HG03060 (cell line): ENCODE measurements around the gene CCDC69.

Source experiments
- ATAC-seq: cut with Tn5 transposase; IDR thresholded peaks from one replicate; pipeline ENCODE4 v1.9.1; 2021; ENCODE audit warnings: low read depth, moderate number of reproducible peaks; ENCODE audit not compliant: unreplicated experiment

CCDC69 gene

GRCh38 chr5:151173711-151174611 lies 49.9 kb downstream of the CCDC69 start:
- ATAC-seq = no peak

DNA sequence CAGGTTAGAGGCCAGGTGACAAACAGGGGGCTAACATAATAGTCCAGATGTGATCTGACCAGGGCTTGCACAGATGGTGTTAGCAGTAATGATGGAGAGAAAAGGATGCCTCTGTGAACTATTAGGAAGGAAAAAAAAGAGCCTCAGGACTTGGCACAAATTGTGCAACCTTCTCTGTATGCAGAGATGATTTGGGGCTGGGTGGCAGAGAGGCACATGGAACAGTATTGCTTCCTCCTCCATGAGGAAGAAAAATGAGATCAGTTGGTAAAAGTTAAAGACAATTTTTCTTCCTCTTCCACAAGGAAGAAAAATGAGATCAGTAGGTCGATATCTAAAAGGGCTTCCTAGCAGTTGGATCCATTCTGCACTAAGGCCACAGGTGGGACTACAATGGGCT lies 52.4 kb downstream of the CCDC69 start:
- ATAC-seq = no peak

DNA sequence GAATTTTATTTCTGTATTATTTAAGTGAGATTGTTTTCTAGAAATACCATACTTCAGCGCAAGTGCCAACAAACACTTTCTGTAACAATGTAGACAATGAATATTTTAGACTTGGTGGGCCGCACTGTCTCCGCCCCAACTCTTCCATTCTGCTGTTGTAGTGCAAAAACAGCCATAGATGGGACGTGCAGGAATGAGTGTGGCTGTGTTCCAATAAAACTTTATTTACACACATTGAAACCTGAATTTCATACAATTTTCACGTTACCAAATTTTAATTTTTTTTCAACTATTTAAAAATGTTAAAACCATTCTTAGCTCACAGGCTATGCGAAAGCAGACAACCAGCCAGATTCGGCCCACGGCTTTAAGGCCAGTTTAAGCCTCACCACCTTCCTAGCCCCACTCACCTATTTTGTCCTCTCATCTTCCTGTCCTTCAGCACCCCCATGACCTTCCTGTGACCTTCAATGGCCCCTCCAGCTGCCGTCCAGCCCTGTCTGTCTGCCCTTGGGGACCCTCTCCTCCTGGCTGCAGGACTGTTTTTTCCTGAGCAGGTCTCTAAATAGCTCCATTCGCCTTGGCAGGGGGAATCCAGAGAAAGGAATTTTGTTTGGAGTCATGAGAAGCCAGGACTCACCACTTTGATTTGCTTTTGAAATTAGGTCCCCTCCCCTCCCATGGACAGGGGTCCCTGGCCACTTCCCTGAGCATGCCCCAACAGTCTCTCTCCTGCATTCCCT lies 55.1 kb downstream of the CCDC69 start:
- ATAC-seq = no peak

- no peak for ATAC-seq
Measured at GRCh38 chr5:151167022-151167421, 56.9 kb downstream of the CCDC69 start.

DNA sequence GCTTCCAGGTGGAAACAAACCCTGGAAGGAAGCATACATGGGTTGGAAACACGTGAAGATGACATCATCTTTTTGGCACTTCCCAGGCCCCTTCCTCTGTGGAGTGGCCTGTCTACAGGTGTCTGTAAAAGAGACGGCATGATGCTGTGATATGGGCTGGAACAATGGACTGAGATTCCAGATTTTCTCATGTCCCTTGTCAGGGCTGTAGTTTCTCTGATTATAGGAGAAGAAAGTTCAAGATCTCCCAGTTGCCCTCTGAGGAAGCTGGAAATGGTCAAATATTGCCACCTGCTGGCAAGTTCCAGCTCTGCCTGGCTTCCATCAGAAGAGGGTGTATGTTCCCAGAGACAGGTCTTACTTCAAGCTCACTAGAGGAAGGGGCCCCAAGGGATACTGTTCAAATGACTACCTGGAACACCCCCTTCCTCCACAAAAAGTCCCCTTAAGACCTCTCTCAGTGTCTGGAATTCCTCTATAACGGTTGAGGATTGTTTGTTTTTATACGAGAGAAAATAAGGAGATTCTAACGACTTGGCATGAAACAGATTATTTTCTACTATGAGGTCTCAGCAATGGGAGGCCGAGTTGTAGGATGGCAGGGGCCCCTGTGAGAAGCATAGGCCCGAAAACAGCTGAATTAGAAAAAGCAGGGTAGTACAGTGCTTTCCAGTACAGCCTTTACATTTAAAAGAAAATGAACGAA lies 59.1 kb downstream of the CCDC69 start:
- ATAC-seq = peak; percentile 73

- ATAC-seq = no peak
Measured at GRCh38 chr5:151162776-151163175, 61.1 kb downstream of the CCDC69 start.

- ATAC-seq = no peak
Measured at GRCh38 chr5:151159649-151160373, 64.1 kb downstream of the CCDC69 start.

DNA sequence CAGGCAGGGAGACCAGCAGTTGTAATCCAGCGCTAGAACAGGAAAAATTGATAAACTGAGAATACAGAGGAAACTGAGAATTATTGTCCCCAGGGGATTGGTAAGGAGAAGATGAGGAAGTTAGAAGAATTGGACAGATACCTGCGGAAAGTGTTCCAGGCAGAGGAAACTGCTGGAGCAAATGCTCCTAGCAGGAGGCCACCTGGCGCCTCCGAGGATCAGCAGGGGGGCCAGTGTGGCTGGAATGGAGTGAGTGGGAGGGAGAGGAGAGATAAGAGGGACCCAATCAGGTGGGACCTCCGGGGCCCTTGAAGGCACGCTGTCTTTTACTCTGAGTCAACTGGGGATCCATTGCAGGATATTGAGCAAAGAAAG lies 65.6 kb downstream of the CCDC69 start:
- no peak for ATAC-seq

DNA sequence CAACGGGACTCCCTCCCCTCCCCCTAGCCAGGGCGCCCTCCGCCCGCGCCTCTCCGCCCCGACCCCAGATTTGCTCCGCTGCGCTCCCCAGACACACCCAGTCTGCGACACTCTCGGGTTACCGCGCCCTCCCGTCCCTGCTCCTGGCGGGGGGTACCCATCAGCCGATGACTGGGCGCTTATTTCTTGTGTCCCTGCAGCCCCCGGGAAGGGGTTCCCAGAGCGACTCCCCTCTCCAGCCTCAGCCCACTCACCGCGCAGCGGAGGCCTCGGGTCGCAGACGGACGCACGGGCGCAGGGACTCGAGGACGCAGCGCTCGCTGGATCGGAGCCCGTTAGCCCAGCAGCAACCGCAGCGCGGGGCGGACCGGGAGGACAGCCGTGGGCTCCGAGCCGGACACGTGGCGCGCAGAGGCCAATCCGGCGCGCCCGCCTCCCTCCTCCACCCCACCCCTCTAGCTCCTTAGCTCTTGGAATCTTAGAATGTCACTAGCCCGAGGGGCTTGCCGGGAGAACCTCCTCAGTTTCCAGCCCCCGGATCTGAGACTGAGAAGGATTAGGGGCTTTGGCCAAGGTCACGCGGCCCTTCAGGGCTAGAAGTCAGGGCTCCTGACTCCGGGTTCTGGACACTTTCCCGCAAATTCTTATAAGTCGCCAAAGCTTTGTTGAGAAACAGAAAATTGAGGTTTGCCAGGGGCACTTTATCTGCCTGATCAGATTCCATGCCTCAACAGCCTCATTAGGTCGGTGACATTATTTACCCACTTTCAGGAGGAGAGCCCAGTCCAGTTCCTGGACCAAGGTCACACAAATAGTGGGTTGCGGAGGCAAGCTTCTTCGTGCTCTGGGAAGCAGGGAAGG lies 66.2 kb downstream of the CCDC69 start, which contains the start of gene ANXA6:
TSS of gene ANXA6 (minus strand) at position 354 of the 861 bp plus-strand sequence. CDS start 9,878 bp downstream, outside the sequence.
- ATAC-seq = no peak

DNA sequence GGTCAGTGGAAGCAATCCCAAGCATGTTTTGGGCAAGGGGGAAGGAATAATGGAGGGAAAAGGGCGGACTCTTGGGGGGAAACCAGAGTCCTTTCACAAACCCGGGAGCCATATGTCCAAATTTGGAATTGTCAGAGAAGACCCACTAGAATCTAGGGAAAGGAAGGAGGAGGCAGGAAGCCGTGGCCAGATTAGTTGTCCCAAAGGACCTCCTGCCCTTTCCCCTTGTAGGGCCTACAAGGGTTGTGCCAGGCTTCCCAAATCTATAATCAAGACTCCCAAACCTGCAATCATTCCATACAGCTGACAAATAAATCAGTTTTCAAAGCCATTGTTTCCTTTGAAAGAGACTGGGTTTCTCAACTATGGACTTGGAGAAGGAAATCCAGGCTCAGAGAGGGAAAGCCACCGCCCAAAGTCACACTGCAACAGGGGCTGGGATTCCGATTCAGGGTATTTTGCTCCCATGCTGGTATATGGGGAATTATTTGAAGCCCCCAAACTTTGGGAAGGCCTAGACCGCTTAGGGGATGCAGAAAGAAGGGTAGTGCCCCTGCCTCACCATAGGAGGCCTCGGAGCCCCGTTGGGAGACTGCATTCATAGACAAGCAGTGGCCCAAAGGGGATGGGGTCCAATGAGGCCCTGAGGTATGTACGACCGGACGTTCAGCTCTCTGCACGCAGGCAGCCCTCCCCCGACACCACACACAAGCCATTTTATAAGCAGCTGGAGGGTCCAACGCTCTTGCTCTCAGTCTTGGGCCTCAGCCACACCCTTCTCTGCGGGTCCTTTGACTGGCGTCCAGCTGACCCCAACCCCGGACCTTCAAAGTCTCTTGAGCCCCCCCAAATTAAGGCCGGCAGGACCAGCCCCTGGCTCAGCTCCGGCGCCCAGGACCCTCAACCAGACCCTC lies 67.1 kb downstream of the CCDC69 start:
- ATAC-seq = no peak

DNA sequence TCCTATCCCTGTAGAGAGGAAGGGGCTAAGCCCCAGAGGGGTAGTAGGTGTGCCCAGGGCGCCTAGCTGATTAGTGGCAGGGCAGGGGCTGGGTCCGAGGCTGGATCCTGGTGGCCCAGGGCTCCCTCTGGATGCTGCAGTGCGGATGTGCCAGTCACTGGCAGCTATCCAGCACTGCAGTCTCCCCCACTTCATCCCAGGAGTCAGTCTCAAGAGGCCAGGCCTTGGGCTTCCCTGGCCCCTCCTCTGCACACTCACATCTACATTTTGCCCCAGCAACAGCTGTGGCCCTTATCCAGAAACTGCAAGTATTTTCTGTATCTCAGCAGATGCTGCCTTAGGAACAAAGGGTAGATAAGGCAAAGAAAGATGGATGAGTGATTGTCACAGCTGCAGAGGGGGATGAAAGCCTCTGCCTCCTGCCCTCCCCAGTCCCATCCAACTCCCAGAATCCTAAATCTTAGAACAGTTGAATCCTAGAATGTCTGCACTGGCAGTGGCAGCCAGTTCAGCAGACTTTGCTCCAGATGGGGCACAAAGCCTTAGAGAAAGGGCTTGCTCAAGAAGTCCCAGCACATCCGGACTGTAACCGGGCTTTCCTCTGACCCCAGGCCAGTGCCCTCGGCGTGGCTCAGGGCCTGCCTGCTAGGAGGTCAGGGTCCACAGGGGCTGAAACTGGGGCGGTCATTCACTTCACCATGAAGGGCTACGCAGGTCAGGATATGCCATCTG lies 68.0 kb downstream of the CCDC69 start:
- ATAC-seq = no peak

DNA sequence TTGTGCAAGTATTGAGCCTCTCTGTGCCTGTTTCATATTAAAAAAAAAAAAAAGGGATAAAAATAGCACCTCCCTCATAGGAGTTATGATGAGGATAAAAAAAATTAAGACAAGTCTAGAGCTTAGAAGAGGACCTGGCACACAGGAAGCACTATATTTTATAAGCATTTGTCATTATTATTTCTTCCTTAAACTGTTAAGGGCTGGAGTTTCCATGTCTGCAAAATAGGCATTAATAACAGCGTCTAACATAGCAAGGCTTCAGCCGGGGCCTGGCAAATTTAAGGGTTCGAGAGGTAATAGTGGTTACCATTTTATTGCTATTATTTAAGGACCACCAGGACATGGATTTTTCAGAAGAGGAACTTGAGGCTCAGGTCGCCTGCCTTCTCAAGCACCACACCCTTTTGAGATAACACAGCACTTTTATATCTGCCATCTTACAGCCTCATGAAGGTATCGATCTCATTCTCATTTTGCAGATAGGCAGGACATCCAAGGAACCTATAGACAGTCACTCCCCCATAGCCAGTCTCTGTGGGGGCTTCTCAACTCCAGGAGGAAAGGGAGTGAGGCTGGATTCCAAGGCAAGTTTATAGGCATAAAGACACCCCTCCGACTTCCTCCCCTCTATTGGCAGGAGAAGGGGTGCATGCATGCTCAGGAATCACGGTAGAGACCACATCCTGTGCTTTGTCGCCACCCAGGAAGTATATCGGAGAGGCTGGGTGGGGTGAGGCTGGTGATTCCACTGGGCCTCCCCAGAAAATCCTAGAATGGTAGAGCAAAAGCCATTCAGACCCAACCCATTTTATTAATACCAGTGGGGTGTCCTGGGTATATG lies 68.7 kb downstream of the CCDC69 start:
- no peak for ATAC-seq

DNA sequence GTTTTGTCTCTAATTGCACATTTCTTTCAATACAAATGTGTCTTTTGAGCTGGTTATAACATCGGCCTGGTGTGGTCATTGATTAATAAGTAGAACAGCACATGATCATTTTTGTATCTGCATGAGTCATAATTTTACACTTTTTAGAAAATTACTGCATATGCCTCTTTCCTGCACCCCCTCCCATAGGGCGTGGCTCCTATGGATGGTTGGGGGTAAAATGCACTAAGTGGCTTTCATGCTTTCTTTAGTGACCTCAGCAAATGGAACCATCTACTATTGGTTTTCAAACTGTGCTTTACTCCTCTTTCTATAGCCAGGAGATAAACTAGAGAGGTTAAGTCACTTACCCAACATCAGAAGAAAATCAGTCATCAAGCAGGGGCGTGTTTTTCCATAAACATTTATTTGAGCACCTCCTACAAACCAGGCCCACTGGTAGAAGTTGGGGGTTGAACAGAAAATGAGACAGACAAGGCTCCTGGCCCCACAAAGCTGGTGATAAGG lies 70.1 kb downstream of the CCDC69 start:
- ATAC-seq = no peak

DNA sequence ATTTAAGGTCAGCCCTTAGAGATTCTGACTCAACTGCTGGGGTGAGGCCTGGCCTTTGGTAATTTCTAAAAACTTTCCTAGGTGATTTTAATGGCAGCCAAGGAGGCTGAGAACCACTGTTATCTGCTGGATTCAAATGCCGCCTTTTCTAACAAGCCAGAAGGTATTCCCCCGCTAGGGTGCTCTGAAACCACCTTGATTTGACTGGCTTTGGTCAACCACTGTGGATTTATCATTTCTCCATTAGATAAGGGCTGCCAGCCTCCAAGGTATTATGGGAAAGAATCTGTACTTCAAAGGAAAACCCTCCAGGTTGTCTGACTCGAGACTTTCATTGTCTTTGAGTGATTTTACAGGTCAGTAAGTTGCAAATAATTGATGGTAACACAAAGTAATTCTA lies 70.6 kb downstream of the CCDC69 start:
- ATAC-seq = no peak

DNA sequence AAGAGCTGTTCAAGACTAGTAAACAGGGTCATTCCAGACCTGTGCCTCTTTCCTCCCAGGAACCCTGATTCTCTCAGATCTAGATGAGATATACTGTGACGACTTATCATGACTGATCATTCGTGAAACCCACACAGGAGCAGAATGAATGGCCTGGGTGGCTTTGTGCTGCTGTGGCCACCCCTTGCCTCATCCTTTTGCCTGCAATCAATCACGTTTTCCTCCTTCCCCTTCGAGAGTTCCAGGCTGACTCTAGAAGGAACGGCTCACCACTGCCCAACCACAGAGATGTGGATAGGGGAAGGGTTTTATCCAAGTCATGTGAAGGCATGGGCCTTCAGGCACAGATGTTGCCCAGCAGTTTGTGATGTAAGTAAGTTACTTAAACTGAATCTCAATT lies 72.1 kb downstream of the CCDC69 start:
- ATAC-seq = peak; percentile 30

GRCh38 chr5:151151263-151151660 lies 72.6 kb downstream of the CCDC69 start:
- ATAC-seq = no peak
